Raji (cell line): Measurements from ENCODE around the gene VPS37B.
A peak's percentile ranks its signal among the peaks of the same experiment; 100 is the strongest.

Experiments
- POLR2A ChIP-seq: IDR thresholded peaks from 2 replicates; pipeline ENCODE4 v1.6.1; 2011; ENCODE audit warnings: low read depth, low read length, control low read depth; ENCODE audit not compliant: insufficient read depth

VPS37B gene, protein sequence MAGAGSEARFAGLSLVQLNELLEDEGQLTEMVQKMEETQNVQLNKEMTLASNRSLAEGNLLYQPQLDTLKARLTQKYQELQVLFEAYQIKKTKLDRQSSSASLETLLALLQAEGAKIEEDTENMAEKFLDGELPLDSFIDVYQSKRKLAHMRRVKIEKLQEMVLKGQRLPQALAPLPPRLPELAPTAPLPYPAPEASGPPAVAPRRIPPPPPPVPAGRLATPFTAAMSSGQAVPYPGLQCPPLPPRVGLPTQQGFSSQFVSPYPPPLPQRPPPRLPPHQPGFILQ

GRCh38 chr12:122895704-122896636 lies at the start of gene VPS37B:
VPS37B (minus strand) TSS chr12:122896124; CDS start chr12:122896062, 62 bp downstream.
- no peak for TF ChIP-seq POLR2A

DNA sequence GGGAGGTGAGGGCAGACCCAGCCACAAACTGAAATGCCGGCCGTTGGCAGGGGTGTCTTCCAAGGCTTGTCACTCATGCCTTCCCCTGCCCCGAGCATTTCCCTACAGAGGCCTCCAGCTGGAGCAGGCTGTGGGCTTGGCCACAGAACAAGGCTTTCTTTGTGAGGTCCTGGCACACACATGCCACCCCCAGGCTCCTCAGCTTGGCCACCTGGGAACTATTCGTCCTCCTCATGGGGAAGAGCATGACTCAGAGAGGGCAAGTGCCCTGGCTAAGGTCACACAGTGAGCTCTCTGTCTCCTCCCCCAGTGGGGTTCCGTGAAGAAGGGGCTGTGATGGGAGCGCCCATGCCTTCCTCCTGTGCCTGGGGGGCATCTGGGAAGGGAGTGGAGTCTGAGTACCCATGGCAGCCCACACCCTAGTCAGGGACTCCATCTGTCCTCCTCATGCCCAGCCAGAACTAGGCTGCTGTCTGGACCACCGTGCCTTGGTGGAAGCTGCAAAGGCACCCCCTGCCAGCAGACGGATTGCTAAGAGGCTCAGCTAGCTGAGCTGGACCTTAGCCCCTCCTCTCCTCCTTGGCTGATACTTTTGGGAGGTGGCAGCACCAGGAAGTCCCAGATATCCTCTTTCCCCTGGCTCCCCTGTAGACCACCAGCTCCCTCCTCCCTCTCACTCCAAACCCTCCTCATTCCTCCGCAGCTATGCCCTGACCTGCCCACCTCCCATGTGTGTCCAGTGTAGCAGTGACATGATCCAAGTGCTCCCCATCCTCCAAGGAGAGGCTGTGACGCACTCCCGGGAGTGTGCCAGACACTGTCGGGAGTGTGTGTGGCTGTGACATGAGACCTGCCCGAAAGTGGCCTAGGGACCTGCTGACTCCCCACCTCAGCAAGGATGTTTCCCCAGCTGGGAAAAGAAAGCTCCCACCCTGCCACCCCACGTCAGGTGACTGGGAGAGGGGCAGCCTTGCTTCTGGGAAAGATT lies 49.0 kb upstream of the VPS37B start:
- TF ChIP-seq POLR2A: no peak

GRCh38 chr12:122943196-122943595 lies 47.3 kb upstream of the VPS37B start:
- TF ChIP-seq POLR2A: no peak

DNA sequence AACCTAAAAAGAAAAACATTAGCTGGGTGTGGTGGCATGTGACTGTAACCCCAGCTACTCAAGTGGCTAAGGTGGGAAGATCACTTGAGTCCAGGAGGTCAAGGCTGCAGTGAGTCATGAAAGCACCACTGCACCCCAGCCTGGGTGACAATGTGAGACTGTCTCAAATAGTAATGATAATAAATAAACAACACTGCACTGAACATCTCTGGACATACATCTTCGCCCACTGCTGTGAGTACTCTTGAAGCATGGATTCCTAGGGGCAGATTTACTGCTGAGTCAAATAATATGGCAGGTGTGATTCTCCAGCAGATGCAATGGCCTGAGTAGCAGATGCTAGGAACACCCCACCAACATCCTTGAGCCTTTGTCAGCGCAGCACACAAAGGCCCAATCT lies 46.7 kb upstream of the VPS37B start:
- no peak for TF ChIP-seq POLR2A

GRCh38 chr12:122939125-122939524 lies 43.2 kb upstream of the VPS37B start:
- TF ChIP-seq POLR2A: no peak

DNA sequence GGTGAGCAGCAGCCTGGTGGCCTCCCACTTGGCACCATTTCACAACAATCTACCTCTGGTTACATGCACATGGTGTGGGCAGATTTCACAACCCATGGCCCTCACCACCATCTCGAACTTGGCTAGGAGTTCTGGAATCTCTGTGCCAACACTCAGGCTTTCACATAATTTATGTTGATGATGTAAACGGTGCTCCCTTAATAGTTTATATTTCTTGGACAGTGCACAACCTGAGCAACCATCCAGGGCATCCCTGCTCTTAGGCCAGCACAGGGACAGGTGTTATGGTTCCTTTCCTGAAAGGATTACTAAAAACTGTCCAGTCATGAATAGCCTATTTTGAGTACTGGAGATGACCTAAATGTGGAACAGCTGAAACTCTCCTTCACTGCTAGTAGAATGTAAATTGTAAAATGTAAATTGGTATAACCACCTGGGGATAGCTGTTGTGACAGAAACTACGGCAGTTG lies 41.7 kb upstream of the VPS37B start:
- TF ChIP-seq POLR2A: no peak

DNA sequence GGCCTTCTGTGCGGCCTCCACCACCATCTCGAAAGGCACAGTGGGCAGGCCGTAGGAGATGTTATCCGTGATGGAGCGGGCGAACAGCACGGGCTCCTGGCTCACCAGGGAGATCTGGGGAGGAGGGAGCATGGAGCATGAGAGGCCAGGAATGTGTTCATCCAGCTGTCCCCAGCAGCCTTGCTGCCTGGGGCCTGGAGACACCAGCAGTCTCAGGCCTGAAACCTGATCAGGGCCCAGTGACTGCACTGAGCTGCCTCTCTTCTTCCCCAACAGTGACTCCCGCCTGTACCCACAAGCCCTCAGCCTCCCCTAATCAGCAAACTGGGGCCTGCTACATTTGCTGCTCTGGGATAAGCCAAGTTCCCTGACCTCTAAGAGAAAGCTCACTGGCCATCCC lies 39.4 kb upstream of the VPS37B start:
- no peak for TF ChIP-seq POLR2A

DNA sequence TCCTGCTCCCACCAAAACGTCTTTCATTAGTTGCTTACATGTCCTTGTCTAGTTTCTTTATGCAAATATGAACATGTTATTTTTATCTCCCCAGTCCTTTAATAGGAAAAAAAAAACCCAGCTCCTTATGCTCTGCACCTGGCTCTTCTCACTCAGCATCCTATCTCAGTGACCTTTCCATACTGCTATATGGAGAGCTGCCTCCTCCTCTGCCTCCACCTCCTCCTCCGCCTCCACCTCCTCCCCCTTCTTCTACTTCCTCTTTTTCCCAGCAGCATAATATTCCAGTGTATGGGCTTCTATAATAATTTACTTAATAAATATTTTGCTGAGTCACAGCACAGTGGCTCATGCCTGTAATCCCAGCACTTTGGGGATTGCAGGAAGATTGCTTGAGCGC lies 38.8 kb upstream of the VPS37B start:
- no peak for TF ChIP-seq POLR2A

DNA sequence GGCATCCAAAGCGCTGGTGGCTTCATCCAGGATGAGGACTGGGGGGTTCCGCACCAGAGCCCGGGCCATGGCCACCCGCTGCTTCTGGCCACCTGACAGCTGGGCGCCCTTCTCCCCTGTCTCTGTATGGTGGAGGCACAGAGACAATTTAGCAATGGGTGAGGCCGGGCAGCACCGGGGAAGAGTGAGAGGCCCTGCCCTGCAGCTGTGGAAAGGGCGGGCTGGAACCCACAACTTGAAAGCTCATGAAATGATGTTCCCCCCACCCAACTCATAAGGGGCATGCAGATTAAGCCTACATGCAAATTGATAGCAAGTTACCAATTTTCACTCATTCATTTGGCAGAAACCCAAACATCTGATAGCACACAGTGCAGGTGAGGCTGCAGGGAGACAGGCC lies 36.3 kb upstream of the VPS37B start:
- TF ChIP-seq POLR2A: peak; percentile 13; the same call in 1 of the 2 replicates

GRCh38 chr12:122929812-122930211 lies 33.9 kb upstream of the VPS37B start:
- TF ChIP-seq POLR2A: no peak

- TF ChIP-seq POLR2A: no peak
Observed at GRCh38 chr12:122929148-122929538, 33.2 kb upstream of the VPS37B start.

GRCh38 chr12:122928404-122929147 lies 32.7 kb upstream of the VPS37B start:
- TF ChIP-seq POLR2A: no peak

GRCh38 chr12:122927756-122928403 lies 32.0 kb upstream of the VPS37B start:
- TF ChIP-seq POLR2A: no peak

DNA sequence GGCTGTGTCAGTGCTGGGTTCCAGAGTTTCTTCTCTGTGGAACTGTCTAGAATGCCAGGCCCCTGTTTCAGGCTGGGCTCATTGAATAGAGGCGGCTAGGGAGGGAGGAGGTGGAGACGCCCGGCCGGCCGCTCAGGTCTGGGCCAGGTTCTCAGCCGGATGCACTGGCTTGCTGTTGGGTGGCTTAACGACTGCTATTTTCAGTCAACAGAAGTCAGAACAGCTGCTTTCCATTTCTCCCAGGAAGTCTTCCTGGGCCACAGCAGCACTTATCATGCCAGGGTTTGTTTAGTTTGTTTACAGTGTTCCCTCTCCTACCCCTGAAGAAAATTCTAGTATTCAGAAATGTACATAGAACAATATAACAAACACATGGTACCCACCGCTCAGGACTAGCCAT lies 26.0 kb upstream of the VPS37B start:
- TF ChIP-seq POLR2A: no peak
